Suprapubic skin (tissue), 4 donors: ENCODE results near the gene ZBTB46. TPM values are rescaled to one million over a fixed set of nuclear protein-coding genes. Genes with fewer than 3 reads are reported as not detected.

Experiments
- DNase-seq, 2 donors: peaks; one replicate each; pipeline ENCODE4 v3.0.0-alpha.2; 2019; ENCODE audit warnings: low spot score in 2 of 2
- H3K27ac ChIP-seq: fragments of 200-600 bp; sonication (generic); one replicate; pipeline ENCODE4 v1.5.1; 2019
- H3K27me3 ChIP-seq: fragments of 200-600 bp; sonication (generic); one replicate; pipeline ENCODE4 v1.5.1; 2019
- H3K36me3 ChIP-seq: fragments of 200-600 bp; sonication (generic); one replicate; pipeline ENCODE4 v1.5.1; 2019
- H3K4me1 ChIP-seq: fragments of 200-600 bp; sonication (generic); one replicate; pipeline ENCODE4 v1.5.1; 2019
- H3K4me3 ChIP-seq: fragments of 200-600 bp; sonication (generic); one replicate; pipeline ENCODE4 v1.5.1; 2019; ENCODE audit warnings: mild to moderate bottlenecking
- H3K9me3 ChIP-seq: fragments of 200-600 bp; sonication (generic); one replicate; pipeline ENCODE4 v1.5.1; 2019
- CTCF ChIP-seq, 2 donors: fragments of 200-600 bp in 1 of 2; fragments of 450-650 bp in 1 of 2; sonication (generic) in 1 of 2; IDR thresholded peaks; one replicate each; pipeline ENCODE4 v1.5.1; 2016 to 2019; ENCODE audit warnings: antibody characterized with exemption in 2 of 2, mild to moderate bottlenecking in 1 of 2, moderate library complexity in 1 of 2
- EP300 ChIP-seq: sonication (generic); formaldehyde crosslinking; IDR thresholded peaks from one replicate; pipeline ENCODE4 v1.6.1; 2017; ENCODE audit warnings: antibody characterized with exemption
- POLR2A ChIP-seq, 2 donors: fragments of 450-650 bp; IDR thresholded peaks; one replicate each; pipeline ENCODE4 v1.6.1; 2017; ENCODE audit warnings: antibody characterized with exemption in 2 of 2, mild to moderate bottlenecking in 2 of 2, moderate library complexity in 2 of 2
- POLR2AphosphoS5 ChIP-seq, 3 donors: sonication (generic); formaldehyde crosslinking; IDR thresholded peaks; one replicate each; pipeline ENCODE4 v1.6.1; 2017; ENCODE audit warnings: antibody characterized with exemption in 3 of 3
- WGBS: methylation state at CpG from one replicate; pipeline ENCODE4 v1.1.5; 2018; 5-methylcytosine and 5-hydroxymethylcytosine counted together
- total RNA-seq, 4 donors: library from RNA; depleted of rRNA; stranded (reverse); fragments of >200 nt; gene quantifications; one replicate each; pipeline ENCODE4 v1.1.0, GENCODE V29; 2016

The ZBTB46 gene
- total RNA-seq, 4 donors from 2014 or later, result 3.4 to 5.1 (median 4.4) TPM

GRCh38 chr20:63748934-63749270, 82.2 kb downstream of the ZBTB46 start:
- TF ChIP-seq POLR2A (IDR thresholded peaks at IDR 0.05) (no peak), POLR2AphosphoS5 (IDR thresholded peaks at IDR 0.05) (no peak), CTCF (IDR thresholded peaks at IDR 0.05) (no peak), EP300 (no peak)
- no peaks in the 10 kb centered on the region for H3K27me3 ChIP-seq
- no peak for DNase-seq
- no peak overlapping the region for H3K27ac ChIP-seq
- H3K36me3 ChIP-seq, result peaks cover 11% of the 10 kb centered on the region
- H3K4me3 ChIP-seq, result no peak overlapping the region
- peaks cover 2% of the 10 kb centered on the region for H3K4me1 ChIP-seq
- H3K9me3 ChIP-seq, result no peaks in the 10 kb centered on the region
- 90% methylated on average over 11 of the region's 11 CpGs for WGBS

- H3K4me1 ChIP-seq, result peaks cover 2% of the 10 kb centered on the region
- no peak for TF ChIP-seq CTCF (IDR thresholded peaks at IDR 0.05)
- TF ChIP-seq POLR2A (IDR thresholded peaks at IDR 0.05), result no peak
- TF ChIP-seq EP300, result no peak
- TF ChIP-seq POLR2AphosphoS5 (IDR thresholded peaks at IDR 0.05), result no peak
These were observed 82.8 kb downstream of the ZBTB46 start for GRCh38 chr20:63748070-63748933.

GRCh38 chr20:63747622-63748069, 83.4 kb downstream of the ZBTB46 start:
- Histone ChIP-seq H3K9me3 (no peaks in the 10 kb centered on the region), H3K36me3 (peaks cover 20% of the 10 kb centered on the region), H3K4me1 (peaks cover 2% of the 10 kb centered on the region), H3K27me3 (no peaks in the 10 kb centered on the region), H3K4me3 (no peak overlapping the region), H3K27ac (no peak overlapping the region)
- TF ChIP-seq EP300 (no peak), POLR2AphosphoS5 (IDR thresholded peaks at IDR 0.05) (no peak), CTCF (IDR thresholded peaks at IDR 0.05) (no peak), POLR2A (IDR thresholded peaks at IDR 0.05) (no peak)
- 100% methylated on average over 1 of the region's 13 CpGs for WGBS
- DNase-seq, result peak in 1 of 2 donors; percentile 78

More at GRCh38 chr20:63748070-63748933, 82.8 kb downstream of the ZBTB46 start:
- peaks cover 13% of the 10 kb centered on the region for H3K36me3 ChIP-seq
- DNase-seq, result no peak
- no peaks in the 10 kb centered on the region for H3K27me3 ChIP-seq
- 84% methylated on average over 14 of the region's 20 CpGs for WGBS
- H3K27ac ChIP-seq, result no peak overlapping the region
- H3K9me3 ChIP-seq, result no peaks in the 10 kb centered on the region
- no peak overlapping the region for H3K4me3 ChIP-seq

- no peak for DNase-seq
These were observed 84.2 kb downstream of the ZBTB46 start for GRCh38 chr20:63746751-63747315.

More at GRCh38 chr20:63746751-63747315, 84.2 kb downstream of the ZBTB46 start:
- H3K9me3 ChIP-seq, result no peaks in the 10 kb centered on the region
- peaks cover 20% of the 10 kb centered on the region for H3K36me3 ChIP-seq
- H3K4me3 ChIP-seq, result no peak overlapping the region
- peaks cover 6% of the 10 kb centered on the region for H3K4me1 ChIP-seq
- WGBS, result 88% methylated on average over 29 of the region's 47 CpGs
- TF ChIP-seq EP300, result no peak
- TF ChIP-seq POLR2A (IDR thresholded peaks at IDR 0.05), result no peak
- TF ChIP-seq CTCF (IDR thresholded peaks at IDR 0.05), result no peak
- no peak for TF ChIP-seq POLR2AphosphoS5 (IDR thresholded peaks at IDR 0.05)
- no peaks in the 10 kb centered on the region for H3K27me3 ChIP-seq
- H3K27ac ChIP-seq, result no peak overlapping the region
